22Rv1 (cell line): ENCODE measurements around the gene DDX25.
"Not testable (repeated sequence)": the region's sequence is repeated elsewhere in the genome, so short reads cannot be mapped to it uniquely, and the experiment has no call there.

Source experiments
- H3K27ac ChIP-seq: fragments of 450-650 bp; 2 replicates; pipeline ENCODE4 v1.5.1; 2017
- CTCF ChIP-seq: fragments of 450-650 bp; IDR thresholded peaks from 2 replicates; pipeline ENCODE4 v1.5.1; 2017; ENCODE audit warnings: mild to moderate bottlenecking
- ZFX ChIP-seq: fragments of 450-650 bp; IDR thresholded peaks from 2 replicates; pipeline ENCODE4 v1.6.1; 2017; ENCODE audit warnings: antibody characterized with exemption, borderline replicate concordance

DDX25 gene

GRCh38 chr11:125903711-125904659 lies at the start of gene DDX25:
TSS of gene DDX25 (plus strand) at chr11:125904508. CDS start at chr11:125904518, 10 bp downstream.
- no peak for TF ChIP-seq ZFX
- no peak for TF ChIP-seq CTCF
- no peak within 1 kb of the TSS for H3K27ac ChIP-seq

GRCh38 chr11:125857670-125858069 lies 46.6 kb upstream of the DDX25 start:
- H3K27ac ChIP-seq, result peak overlapping the region; percentile 44; the same call in 1 of the 2 replicates

GRCh38 chr11:125862786-125863185 lies 41.5 kb upstream of the DDX25 start:
- not testable (repeated sequence) for H3K27ac ChIP-seq

- H3K27ac ChIP-seq, result not testable (repeated sequence)
These were observed 39.0 kb upstream of the DDX25 start for GRCh38 chr11:125865354-125865753.

- TF ChIP-seq ZFX (no peak), CTCF (no peak)
- no peak overlapping the region for H3K27ac ChIP-seq
These were observed 34.8 kb upstream of the DDX25 start for GRCh38 chr11:125869521-125869920.

- H3K27ac ChIP-seq, result no peak overlapping the region
- TF ChIP-seq ZFX, result no peak
- TF ChIP-seq CTCF, result peak; percentile 68
These were observed 32.7 kb upstream of the DDX25 start for GRCh38 chr11:125871391-125872137.

GRCh38 chr11:125872138-125872491 lies 32.2 kb upstream of the DDX25 start:
- no peak for TF ChIP-seq ZFX
- TF ChIP-seq CTCF, result no peak
- H3K27ac ChIP-seq, result no peak overlapping the region

GRCh38 chr11:125873881-125874555 lies 30.3 kb upstream of the DDX25 start:
- H3K27ac ChIP-seq, result peak overlapping the region; percentile 90
- no peak for TF ChIP-seq ZFX
- TF ChIP-seq CTCF, result no peak
